Measurements from ENCODE around the gene CERKL.

Gene CERKL

GRCh38 chr2:181623159-181623558, 33.7 kb downstream of the CERKL start:
- no peak for DNase-seq

GRCh38 chr2:181621779-181622490, 35.0 kb downstream of the CERKL start:
- DNase-seq: no peak

GRCh38 chr2:181619516-181619915, 37.4 kb downstream of the CERKL start:
- DNase-seq: no peak

GRCh38 chr2:181616715-181617114, 40.2 kb downstream of the CERKL start:
- DNase-seq: no peak

DNA sequence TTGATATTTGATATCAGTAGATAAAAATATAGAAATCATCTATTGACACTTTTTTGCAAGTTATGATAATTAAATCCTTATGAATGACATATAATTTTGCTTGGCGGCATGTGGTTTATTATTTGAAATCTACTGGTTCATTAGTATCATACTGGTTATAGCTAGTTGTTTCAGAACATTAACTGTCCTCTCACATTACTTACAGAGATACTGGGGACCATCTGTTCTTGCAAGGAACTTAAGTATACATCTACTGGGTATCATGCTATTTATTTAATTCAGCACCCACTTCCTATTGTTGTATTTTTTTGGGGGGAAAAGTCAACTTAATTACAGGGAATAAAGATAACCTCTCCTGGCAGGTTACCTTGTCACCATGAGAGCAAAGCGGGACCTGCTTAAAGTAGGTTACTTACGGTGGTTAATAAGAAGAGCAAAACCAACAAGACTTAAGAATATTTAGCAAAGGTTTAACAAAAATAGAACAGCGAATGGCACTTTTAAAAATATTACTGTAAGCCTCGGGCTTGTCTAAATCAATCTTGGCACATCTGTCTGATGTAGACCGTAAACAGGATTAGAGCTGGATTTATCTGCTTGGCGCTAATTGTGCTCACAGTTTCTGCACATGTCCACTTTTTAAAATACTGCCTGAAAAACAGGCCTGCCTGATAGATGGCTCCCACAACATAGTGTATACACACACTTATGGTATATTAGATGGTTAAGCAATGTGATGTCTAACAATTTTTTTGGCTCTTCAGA, 41.8 kb downstream of the CERKL start:
- no peak for DNase-seq

DNA sequence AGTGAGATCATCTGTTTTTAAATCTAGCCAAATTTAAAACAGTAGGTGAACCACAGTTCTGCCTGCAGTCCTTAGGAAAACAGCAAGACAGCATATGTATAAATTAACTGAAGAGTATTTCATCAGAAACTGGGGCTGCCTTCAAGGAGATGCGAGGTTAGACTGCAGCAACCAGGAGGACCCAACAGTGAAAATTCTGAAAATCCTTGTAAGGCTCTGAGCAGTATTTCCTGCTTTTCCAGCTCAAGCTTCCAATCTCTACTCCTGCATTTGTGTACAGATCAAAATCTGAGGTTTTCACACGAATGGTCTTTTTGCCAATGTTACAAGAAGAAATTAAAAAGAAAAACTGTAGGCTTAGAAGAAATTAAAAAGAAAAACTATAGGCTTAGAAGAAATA, 43.7 kb downstream of the CERKL start:
- DNase-seq: no peak

DNA sequence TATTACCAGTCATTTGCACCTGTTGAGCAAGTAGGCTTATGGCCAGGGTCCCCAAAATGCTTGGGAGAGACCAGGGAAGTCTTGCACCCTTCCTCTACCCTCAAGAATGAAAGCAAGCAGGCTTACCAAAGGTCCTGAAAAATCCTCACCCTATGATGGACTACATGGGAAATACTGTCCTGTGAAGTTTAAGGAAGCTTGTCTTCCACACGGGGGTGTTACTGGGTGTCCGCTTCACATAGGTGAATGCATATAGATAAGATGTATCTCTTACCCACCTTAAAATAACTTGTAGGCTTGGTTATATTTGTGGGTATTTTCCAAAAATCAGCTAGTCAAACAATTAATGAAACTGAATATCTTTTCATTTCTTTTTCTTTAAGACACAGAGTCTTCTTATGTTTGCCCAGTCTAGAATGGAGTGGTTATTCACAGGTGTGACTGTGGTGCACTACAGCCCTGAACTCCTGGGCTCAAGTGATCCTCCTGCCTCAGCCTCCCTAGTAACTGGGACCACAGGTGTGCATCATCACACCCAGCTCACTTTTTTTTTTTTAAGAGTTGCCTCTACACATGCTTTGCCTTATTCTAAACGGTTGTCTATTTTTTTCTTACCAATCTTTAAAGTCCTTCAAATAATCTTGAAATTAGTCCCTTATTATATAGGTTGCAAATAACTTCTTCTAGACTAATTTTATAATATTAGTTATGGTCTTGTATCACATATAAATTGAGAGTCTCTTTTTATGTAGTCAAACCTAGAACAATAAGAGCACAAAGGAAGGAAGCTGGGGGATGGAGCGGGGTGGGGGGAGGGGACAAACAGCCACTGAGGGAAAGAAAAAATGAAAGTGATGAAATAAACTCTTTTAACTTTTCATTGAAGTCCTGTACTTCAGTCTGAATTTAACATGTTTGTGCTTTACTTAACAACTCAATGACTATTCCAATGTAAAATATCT, 49.0 kb downstream of the CERKL start:
- no peak for DNase-seq

DNA sequence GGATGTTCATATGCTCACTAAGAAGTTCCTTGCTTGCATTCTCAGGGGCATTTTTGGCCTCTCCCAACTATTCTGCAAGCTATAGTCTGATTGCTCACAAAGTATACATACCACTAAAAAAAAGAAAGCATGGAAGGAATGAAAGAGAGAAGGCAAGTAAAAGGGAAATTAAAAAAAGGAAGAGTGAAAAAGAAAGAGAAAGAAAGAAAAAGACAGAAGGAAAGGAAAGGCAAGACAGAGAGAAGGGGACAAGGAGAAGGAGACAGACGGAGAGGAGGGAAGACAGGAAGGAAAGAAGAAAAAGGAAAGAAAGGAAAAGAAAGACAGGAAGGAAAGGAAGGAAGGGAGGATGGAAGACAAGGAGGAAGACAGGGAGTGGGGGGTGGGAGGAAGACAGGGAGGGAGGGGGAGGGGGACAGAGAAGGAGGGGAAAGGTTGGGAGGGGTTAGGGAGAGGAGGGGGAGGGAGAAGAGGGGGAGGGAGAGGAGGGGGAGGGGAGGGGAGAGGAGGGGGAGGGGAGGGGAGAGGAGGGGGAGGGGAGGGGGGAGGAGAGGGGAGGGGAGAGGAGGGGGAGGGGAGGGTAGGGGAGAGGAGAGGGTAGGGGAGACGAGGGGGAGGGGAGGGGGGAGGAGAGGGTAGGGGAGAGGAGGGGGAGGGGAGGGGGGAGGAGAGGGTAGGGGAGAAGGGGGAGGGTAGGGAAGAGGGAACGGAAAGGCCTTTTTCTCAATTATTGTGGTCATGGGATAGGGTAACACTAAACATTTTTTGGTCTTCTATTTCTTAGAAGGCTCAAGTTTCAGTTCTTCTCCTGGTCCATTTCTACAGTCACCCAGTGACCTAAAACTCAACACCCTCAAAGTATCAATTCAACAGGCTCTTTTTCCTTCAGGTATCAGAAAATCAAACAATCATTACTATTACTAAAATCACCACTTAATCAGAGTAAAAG, 50.7 kb downstream of the CERKL start:
- DNase-seq: no peak

DNA sequence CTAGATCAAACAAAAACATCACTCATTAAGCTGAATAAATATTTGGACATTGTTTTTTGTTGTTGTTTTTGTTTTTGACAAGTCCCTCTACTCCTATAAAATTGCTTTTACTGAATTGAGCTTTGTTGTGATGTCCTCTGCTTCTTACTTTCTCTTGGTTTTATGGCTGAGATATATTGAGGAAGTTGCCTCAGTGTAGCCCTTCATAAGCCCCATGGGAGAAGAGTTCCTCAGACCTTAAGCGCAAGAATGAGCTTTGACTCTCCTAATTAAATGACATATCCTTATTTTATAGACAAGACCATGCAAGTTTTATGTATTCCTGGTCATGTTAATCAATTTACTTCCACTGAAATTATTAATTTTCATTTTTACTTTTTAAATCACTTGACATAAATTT, 54.9 kb downstream of the CERKL start:
- DNase-seq: no peak

DNA sequence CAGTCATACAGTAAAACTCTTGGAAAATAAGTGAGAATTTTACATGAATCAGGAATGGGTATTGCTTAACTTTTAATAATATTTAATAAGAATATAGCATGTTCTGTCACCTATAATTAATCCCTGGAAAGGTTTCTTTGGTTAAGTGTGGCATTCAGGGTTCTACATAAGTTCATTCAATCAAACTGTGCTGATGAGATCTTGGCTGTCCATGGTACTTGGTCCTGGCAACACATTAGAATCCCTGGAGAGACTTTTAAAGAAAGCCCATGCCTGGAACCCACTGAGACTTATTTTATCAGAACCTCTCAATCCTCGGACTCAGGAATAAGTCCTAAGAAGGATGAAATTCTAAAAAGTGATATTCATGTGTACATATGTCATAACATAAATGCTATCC, 60.3 kb downstream of the CERKL start:
- DNase-seq: no peak

DNA sequence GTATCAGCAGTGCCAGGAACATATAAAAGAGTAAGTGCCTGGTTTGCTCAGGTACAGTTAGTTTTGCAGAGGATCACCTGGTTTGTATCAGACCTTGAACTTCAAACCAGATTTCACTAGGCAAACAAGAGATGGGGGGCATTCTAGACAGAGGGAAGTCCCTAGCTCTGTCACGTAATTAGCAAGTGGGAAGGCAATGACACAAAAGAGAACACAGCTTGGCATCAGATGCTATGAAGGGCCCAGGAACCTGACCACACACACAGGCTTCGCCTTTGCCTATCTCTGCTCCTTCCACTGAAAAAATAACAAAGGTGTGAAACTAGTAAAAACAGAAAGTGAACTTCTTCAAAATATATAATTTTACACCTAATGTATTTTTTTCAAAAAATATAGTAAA, 62.6 kb downstream of the CERKL start:
- DNase-seq: no peak

GRCh38 chr2:181589779-181590178, 67.1 kb downstream of the CERKL start:
- no peak for DNase-seq

- no peak for DNase-seq
Measured at GRCh38 chr2:181588546-181588945, 68.4 kb downstream of the CERKL start.

- no peak for DNase-seq
Measured at GRCh38 chr2:181586569-181587081, 70.3 kb downstream of the CERKL start.

DNA sequence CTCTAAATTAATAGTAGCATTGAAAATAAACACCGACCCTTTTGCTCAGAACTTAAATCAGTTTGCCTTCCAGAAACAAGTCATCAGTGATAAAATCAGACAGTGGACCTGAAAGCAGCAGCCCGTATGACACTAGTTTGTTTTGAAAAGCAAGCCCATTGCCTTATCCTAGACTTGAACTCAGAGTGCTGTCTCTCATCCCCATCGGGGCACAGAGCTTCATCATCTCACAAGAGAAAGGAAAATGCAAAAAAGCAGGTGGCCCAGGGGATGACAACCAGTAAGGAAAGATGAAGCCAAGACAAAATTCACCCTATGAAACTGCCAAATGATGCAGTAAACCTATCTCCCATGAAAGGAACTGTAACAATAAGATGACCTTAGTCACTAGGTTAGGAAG, 71.2 kb downstream of the CERKL start:
- no peak for DNase-seq

DNA sequence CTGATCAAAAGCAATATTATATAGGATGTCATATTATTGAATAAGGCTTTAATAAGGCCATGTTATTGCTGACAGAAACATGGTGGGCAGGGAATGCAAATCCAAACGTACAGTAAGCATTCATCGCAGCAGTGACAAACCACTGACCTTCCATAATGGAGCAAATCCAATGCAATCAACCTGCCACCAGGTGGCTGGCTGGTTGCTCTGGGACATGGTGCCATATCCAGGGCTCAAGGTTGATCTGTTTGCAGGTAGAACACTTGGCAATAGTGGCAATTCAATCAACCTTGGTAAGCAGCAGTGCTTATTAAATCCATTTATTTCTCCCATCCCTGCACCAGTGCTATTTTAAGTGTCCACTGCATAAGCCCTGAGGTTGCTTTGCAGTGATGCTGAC, 75.4 kb downstream of the CERKL start:
- DNase-seq: no peak

DNA sequence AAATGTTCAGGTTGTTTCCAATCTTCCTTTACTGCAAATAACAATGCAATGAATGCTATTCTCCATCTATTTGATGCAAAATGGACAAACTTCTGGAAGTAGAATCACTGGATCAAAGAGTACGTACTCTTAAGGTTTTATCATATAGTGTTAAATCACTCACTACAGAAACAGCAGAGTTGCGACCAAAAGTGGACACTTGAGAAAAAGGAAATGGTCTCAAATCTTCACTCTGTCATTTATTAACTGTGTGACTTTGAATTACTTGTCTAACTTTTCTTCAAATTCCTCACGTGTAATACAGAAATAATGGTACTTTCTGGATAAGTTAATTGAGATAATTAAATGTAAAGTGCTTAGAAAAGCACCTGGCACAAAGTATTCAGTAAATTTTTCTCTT, 78.1 kb downstream of the CERKL start:
- no peak for DNase-seq

DNA sequence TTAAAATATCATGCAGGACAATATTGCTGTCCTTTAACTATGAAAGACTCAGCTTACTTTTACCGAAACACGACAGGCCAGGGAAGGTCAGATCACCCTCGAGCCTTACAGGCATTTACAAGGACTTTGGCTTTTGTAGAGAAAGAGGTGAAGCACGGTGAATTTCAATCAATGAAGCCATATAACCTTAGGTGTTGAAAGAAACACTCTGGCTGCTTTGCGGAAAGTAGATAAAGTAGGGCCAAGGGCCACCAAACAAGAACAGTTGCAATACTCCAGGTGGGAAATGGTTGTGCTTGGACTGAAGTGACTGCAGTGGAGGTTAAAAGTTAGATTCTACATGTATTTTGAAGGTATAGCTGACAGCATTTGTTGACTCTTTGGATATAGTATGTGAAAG, 80.5 kb downstream of the CERKL start:
- DNase-seq: no peak

GRCh38 chr2:181575650-181576025, 81.3 kb downstream of the CERKL start:
- DNase-seq: no peak

DNA sequence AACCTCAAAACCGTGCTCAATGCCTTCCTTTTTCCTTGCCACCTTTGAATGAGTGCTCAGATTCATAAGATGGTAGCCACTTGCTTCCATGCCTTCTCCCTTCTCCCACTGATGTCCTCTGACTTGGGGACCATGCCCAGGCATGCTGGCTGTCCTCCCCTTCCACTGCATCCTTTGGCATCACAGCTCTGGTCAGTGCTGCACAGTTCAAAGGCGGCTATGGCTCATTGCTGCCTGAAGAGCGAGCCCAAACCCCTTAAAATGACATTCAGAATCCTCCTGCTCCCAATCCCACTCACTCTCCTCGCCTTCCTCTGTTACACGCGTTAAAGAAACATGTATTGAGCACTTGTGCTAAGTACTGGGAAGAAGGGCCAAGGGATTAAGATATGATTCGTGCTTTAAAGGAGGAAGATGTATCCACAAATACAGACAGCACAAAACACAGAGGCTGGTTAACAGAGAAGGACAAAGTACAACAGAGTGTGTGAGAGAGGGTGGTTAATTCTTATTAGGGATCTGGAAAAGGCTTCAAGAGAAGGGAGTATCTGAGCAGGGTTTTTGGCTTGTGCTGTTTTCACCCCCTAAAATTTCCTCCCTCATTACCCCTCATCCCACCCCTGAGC, 81.8 kb downstream of the CERKL start:
- no peak for DNase-seq

- no peak for DNase-seq
Measured at GRCh38 chr2:181574321-181574720, 82.6 kb downstream of the CERKL start.
